Keratinocyte (primary cell): ENCODE results near the gene TMEM163. TPM values are rescaled to one million over a fixed set of nuclear protein-coding genes. Genes with fewer than 3 reads are reported as not detected.

Experiments
- DNase-seq: peaks from one replicate; pipeline ENCODE4 v3.0.0-alpha.2; 2011; ENCODE audit warnings: low read depth, missing footprints, low spot score
- FAIRE-seq: peaks from 2 replicates; lab custom pipeline; 2011; peaks lifted over from hg19 to GRCh38; lab: Jason Lieb, UNC
- H2AFZ ChIP-seq: 2 replicates; pipeline ENCODE4 v1.6.0; 2012; ENCODE audit warnings: low read length, control low read depth, inconsistent platforms; ENCODE audit not compliant: control insufficient read depth
- H3K27ac ChIP-seq: 2 replicates; pipeline ENCODE4 v1.5.1; 2011; ENCODE audit warnings: low read length; ENCODE audit not compliant: control insufficient read depth, insufficient read depth
- H3K27me3 ChIP-seq: 3 replicates; pipeline ENCODE4 v1.6.0; 2011; ENCODE audit warnings: low read length; ENCODE audit not compliant: control insufficient read depth, insufficient read depth; ENCODE audit errors: extremely low read depth
- H3K36me3 ChIP-seq, 2 experiments: 2 replicates in 1 of 2; 3 replicates in 1 of 2; pipeline ENCODE4 v1.5.1; 2011; ENCODE audit warnings: low read length in 2 of 2, mild to moderate bottlenecking in 1 of 2; ENCODE audit not compliant: control insufficient read depth in 2 of 2, insufficient read depth in 2 of 2; ENCODE audit errors: extremely low read depth in 1 of 2
- H3K4me1 ChIP-seq: 3 replicates; pipeline ENCODE4 v1.5.1; 2011; ENCODE audit warnings: low read length; ENCODE audit not compliant: control insufficient read depth, insufficient read depth; ENCODE audit errors: extremely low read depth
- H3K4me2 ChIP-seq: 3 replicates; pipeline ENCODE4 v1.6.0; 2011; ENCODE audit warnings: low read depth, low read length; ENCODE audit not compliant: control insufficient read depth, insufficient read depth; ENCODE audit errors: extremely low read depth
- H3K4me3 ChIP-seq, 3 experiments: fragments of 200-600 bp in 1 of 3; sonication (generic) in 1 of 3; 2 replicates in 2 of 3; 3 replicates in 1 of 3; pipeline ENCODE4 v1.5.1; 2011 to 2016; ENCODE audit warnings: low read length in 3 of 3, mild to moderate bottlenecking in 3 of 3, control low read depth in 2 of 3, inconsistent platforms in 1 of 3, low read depth in 1 of 3, mixed read lengths in 1 of 3, mixed run types in 1 of 3, moderate library complexity in 1 of 3; ENCODE audit not compliant: control insufficient read depth in 2 of 3, insufficient read depth in 2 of 3; ENCODE audit errors: extremely low read depth in 1 of 3
- H3K79me2 ChIP-seq: 2 replicates; pipeline ENCODE4 v1.6.0; 2012; ENCODE audit warnings: low read length; ENCODE audit not compliant: control insufficient read depth, insufficient read depth
- H3K9ac ChIP-seq: 3 replicates; pipeline ENCODE4 v1.6.0; 2011; ENCODE audit warnings: low read length; ENCODE audit not compliant: control insufficient read depth, insufficient read depth; ENCODE audit errors: extremely low read depth
- H3K9me1 ChIP-seq: 3 replicates; pipeline ENCODE4 v1.6.0; 2011; ENCODE audit warnings: low read length; ENCODE audit not compliant: control insufficient read depth, insufficient read depth; ENCODE audit errors: extremely low read depth
- H3K9me3 ChIP-seq: 2 replicates; pipeline ENCODE4 v1.5.1; 2012; ENCODE audit warnings: low read depth, low read length; ENCODE audit not compliant: control insufficient read depth
- H4K20me1 ChIP-seq: 3 replicates; pipeline ENCODE4 v1.6.0; 2011; ENCODE audit warnings: low read length; ENCODE audit not compliant: control insufficient read depth, insufficient read depth; ENCODE audit errors: extremely low read depth
- CTCF ChIP-seq, 3 experiments: IDR thresholded peaks in 1 of 3; conservative IDR thresholded peaks in 1 of 3; optimal IDR thresholded peaks in 1 of 3; 2 replicates in 2 of 3; 3 replicates in 1 of 3; pipeline versions ENCODE3 to v1.5.1; 2011; ENCODE audit warnings: low read length in 3 of 3, mild to moderate bottlenecking in 3 of 3, moderate library complexity in 2 of 3, control low read depth in 1 of 3, inconsistent platforms in 1 of 3; ENCODE audit not compliant: insufficient read depth in 2 of 3; ENCODE audit errors: extremely low read depth in 1 of 3
- EZH2 ChIP-seq: IDR thresholded peaks from one replicate; pipeline ENCODE4 v1.6.1; 2012; ENCODE audit warnings: inconsistent platforms, mild to moderate bottlenecking, low read length, moderate library complexity
- dilution Hi-C: fragments of 300-500 bp; cut with MboI; formaldehyde crosslinking; loops from one replicate; pipeline ENCODE4 v1.7.0; 2020; ENCODE audit warnings: low sequenced_read_pairs; ENCODE audit not compliant: extremely low pct_ligation_motif_present
- polyA plus RNA-seq, 5 experiments: library from polyadenylated mRNA; depleted of rRNA in 3 of 5; stranded (reverse) in 3 of 5; stranded (forward) in 1 of 5; unstranded in 1 of 5; fragments of >200 nt; gene quantifications; 1 replicate in 1 of 5; 2 replicates in 3 of 5; 3 replicates in 1 of 5; pipeline versions ENCODE4 v1.2.1 to v1.2.3, GENCODE V29; 2011 to 2012; ENCODE audit warnings: missing spikeins in 2 of 5, low read depth in 1 of 5, low replicate concordance in 1 of 5

TMEM163 gene
- polyA plus RNA-seq, 1 donor (not counting 4 experiments of a cell fraction or from before 2014, with no cell fraction given), result not detected

- Histone ChIP-seq H3K9ac (no peak overlapping the region), H3K36me3 (no peaks in the 10 kb centered on the region), H3K27me3 (peaks cover 5% of the 10 kb centered on the region), H3K4me1 (no peaks in the 10 kb centered on the region), H3K4me3 (no peak overlapping the region), H4K20me1 (no peaks in the 10 kb centered on the region), H3K4me2 (no peak overlapping the region), H3K79me2 (no peaks in the 10 kb centered on the region), H3K9me3 (no peaks in the 10 kb centered on the region), H3K27ac (no peak overlapping the region), H3K9me1 (no peaks in the 10 kb centered on the region), H2AFZ (no peak overlapping the region)
- dilution Hi-C loops, result no loop called here
- no peak for DNase-seq
- FAIRE-seq, result no peak
- TF ChIP-seq EZH2 (no peak), CTCF (optimal IDR thresholded peaks at IDR 0.05 in 1 of 3, IDR thresholded peaks at IDR 0.05 in 1 of 3, conservative IDR thresholded peaks at IDR 0.05 in 1 of 3; ENCODE audit: extremely low read depth in 1 of 3, insufficient read depth in 2 of 3, low read length in 3 of 3) (no peak)
These were observed 235.9 kb downstream of the TMEM163 start for GRCh38 chr2:134482766-134483340.

DNA sequence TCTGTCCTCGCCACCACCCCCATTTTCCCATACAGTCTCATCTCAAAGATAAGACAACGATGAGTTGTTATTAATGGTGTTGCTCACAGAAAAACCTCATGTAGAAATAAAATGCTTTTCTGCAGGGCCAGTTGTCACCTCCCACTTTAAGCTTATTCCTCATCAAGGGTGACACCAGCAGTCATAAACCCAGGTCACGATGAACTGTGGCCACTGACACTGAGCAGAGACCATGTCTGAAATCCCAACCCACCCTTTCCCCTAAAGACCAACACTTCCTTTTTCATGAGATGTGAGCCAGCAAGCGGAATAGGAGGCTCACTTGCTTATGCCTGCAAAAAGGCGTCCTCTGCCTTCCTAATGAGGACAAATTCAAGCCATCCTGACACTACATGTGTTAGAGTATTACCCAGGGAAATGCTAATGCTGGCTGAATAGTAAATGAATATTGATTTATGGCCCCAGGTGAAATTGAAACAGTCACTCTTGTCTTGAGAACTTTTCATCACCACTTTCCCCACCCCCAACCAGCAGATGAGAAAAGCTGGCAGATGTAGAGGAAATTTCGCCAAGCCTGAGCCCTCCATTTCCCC is 236.6 kb downstream of the TMEM163 start:
- Histone ChIP-seq H3K27me3 (peaks cover 5% of the 10 kb centered on the region), H4K20me1 (no peaks in the 10 kb centered on the region), H2AFZ (no peak overlapping the region), H3K9me1 (no peaks in the 10 kb centered on the region), H3K9ac (no peak overlapping the region), H3K9me3 (no peaks in the 10 kb centered on the region), H3K27ac (no peak overlapping the region), H3K79me2 (no peaks in the 10 kb centered on the region), H3K4me2 (no peak overlapping the region), H3K4me1 (no peaks in the 10 kb centered on the region), H3K4me3 (no peak overlapping the region), H3K36me3 (no peaks in the 10 kb centered on the region)
- dilution Hi-C loops, result no loop called here
- DNase-seq, result no peak
- no peak for FAIRE-seq
- TF ChIP-seq CTCF (optimal IDR thresholded peaks at IDR 0.05 in 1 of 3, IDR thresholded peaks at IDR 0.05 in 1 of 3, conservative IDR thresholded peaks at IDR 0.05 in 1 of 3; ENCODE audit: extremely low read depth in 1 of 3, insufficient read depth in 2 of 3, low read length in 3 of 3), result no peak
- TF ChIP-seq EZH2, result no peak
